Chondrocyte (in vitro differentiated cells): ENCODE measurements around the gene SVIL. TPM values are rescaled to one million over a fixed set of nuclear protein-coding genes. Genes with fewer than 3 reads are reported as not detected.
A peak's percentile ranks its signal among the peaks of the same experiment; 100 is the strongest.

Experiments
- DNase-seq: peaks from one replicate; pipeline ENCODE4 v3.0.0; 2021; ENCODE audit warnings: mixed read lengths, low spot score
- H3K27ac Mint-ChIP-seq: one replicate; pipeline ENCODE4 v1.8.0; 2021; ENCODE audit warnings: mild to moderate bottlenecking, moderate library complexity, mixed read lengths; ENCODE audit not compliant: unreplicated experiment
- H3K27me3 Mint-ChIP-seq: 2 replicates; pipeline ENCODE4 v1.8.0; 2021; ENCODE audit warnings: low read depth, mixed read lengths
- H3K36me3 Mint-ChIP-seq: 2 replicates; pipeline ENCODE4 v1.8.0; 2021; ENCODE audit warnings: low read depth, mixed read lengths
- H3K4me1 Mint-ChIP-seq: 2 replicates; pipeline ENCODE4 v1.8.0; 2021; ENCODE audit warnings: low read depth, mild to moderate bottlenecking, mixed read lengths
- H3K4me3 Mint-ChIP-seq: one replicate; pipeline ENCODE4 v1.8.0; 2021; ENCODE audit warnings: mild to moderate bottlenecking, moderate library complexity, mixed read lengths; ENCODE audit not compliant: unreplicated experiment
- H3K9me3 Mint-ChIP-seq: 2 replicates; pipeline ENCODE4 v1.8.0; 2021; ENCODE audit warnings: low read depth, mixed read lengths
- CTCF ChIP-seq: fragments of 200-600 bp; sonication (generic); IDR thresholded peaks from 2 replicates; pipeline ENCODE4 v1.5.0; 2021; ENCODE audit warnings: antibody characterized with exemption, mild to moderate bottlenecking, moderate library complexity
- total RNA-seq: library from RNA; stranded (reverse); gene quantifications from 3 replicates; pipeline ENCODE4 v1.2.1, GENCODE V29; 2021

Gene SVIL
- total RNA-seq, 1 donor from 2014 or later, result 112 TPM

GRCh38 chr10:29603223-29603896, 31.4 kb downstream of the SVIL start:
- Mint-ChIP-seq H3K4me3 (no peak overlapping the region), H3K36me3 (no peaks in the 10 kb centered on the region), H3K27ac (peak overlapping the region; percentile 59), H3K27me3 (no peaks in the 10 kb centered on the region), H3K4me1 (peaks cover 46% of the 10 kb centered on the region), H3K9me3 (no peaks in the 10 kb centered on the region)
- DNase-seq, result no peak
- TF ChIP-seq CTCF, result no peak

- no peak for DNase-seq
- Mint-ChIP-seq H3K4me3 (no peak overlapping the region), H3K36me3 (no peaks in the 10 kb centered on the region), H3K27me3 (no peaks in the 10 kb centered on the region), H3K9me3 (no peaks in the 10 kb centered on the region), H3K4me1 (peaks cover 54% of the 10 kb centered on the region), H3K27ac (no peak overlapping the region)
- TF ChIP-seq CTCF, result no peak
Measured at GRCh38 chr10:29600821-29601220, 34.0 kb downstream of the SVIL start.

- Mint-ChIP-seq H3K36me3 (peaks cover 5% of the 10 kb centered on the region), H3K4me1 (peaks cover 62% of the 10 kb centered on the region), H3K4me3 (no peak overlapping the region), H3K9me3 (no peaks in the 10 kb centered on the region), H3K27me3 (no peaks in the 10 kb centered on the region), H3K27ac (peak overlapping the region; percentile 75)
- no peak for TF ChIP-seq CTCF
- no peak for DNase-seq
Measured at GRCh38 chr10:29600067-29600466, 34.7 kb downstream of the SVIL start.

- DNase-seq, result no peak
- TF ChIP-seq CTCF, result no peak
- Mint-ChIP-seq H3K4me3 (peak overlapping the region; percentile 45), H3K9me3 (no peaks in the 10 kb centered on the region), H3K4me1 (peaks cover 61% of the 10 kb centered on the region), H3K27ac (peak overlapping the region; percentile 99), H3K27me3 (no peaks in the 10 kb centered on the region), H3K36me3 (peaks cover 5% of the 10 kb centered on the region)
Measured at GRCh38 chr10:29598851-29599311, 35.9 kb downstream of the SVIL start.

GRCh38 chr10:29596826-29597225, 37.9 kb downstream of the SVIL start:
- Mint-ChIP-seq H3K4me3 (no peak overlapping the region), H3K4me1 (peaks cover 51% of the 10 kb centered on the region), H3K27ac (no peak overlapping the region), H3K9me3 (no peaks in the 10 kb centered on the region), H3K36me3 (peaks cover 5% of the 10 kb centered on the region), H3K27me3 (no peaks in the 10 kb centered on the region)
- no peak for TF ChIP-seq CTCF
- no peak for DNase-seq
